CD14-positive monocyte (primary cell): Measurements from ENCODE around the gene IDH2. TPM values are rescaled to one million over a fixed set of nuclear protein-coding genes. Genes with fewer than 3 reads are reported as not detected.

ENCODE experiments used
- DNase-seq, 3 donors: peaks; one replicate each; pipeline ENCODE4 v3.0.0-alpha.2; 2011 to 2022
- H2AFZ ChIP-seq: 2 replicates; pipeline ENCODE4 v1.6.0; 2012; ENCODE audit warnings: mild to moderate bottlenecking, low read depth, low read length, inconsistent platforms; ENCODE audit not compliant: insufficient read depth, poor library complexity, severe bottlenecking
- H3K27ac ChIP-seq, 2 donors: 1 replicate in 1 of 2; 2 replicates in 1 of 2; pipeline ENCODE4 v1.5.1; 2012 to 2013; ENCODE audit warnings: low read length in 2 of 2, control low read depth in 1 of 2, inconsistent platforms in 1 of 2, low read depth in 1 of 2, mild to moderate bottlenecking in 1 of 2
- H3K27me3 ChIP-seq, 2 donors: one replicate each; pipeline versions ENCODE4 v1.6.0 to v1.6.1; 2011 to 2013; ENCODE audit warnings: low read length in 2 of 2; ENCODE audit not compliant: control insufficient read depth in 2 of 2, insufficient read depth in 2 of 2
- H3K36me3 ChIP-seq, 2 donors: replicated peaks in 1 of 2; 1 replicate in 1 of 2; 2 replicates in 1 of 2; pipeline versions ENCODE4 v1.5.1 to v1.6.1; 2012 to 2013; ENCODE audit warnings: low read length in 2 of 2, control low read depth in 1 of 2, inconsistent platforms in 1 of 2, mild to moderate bottlenecking in 1 of 2; ENCODE audit not compliant: insufficient read depth in 2 of 2, control insufficient read depth in 1 of 2
- H3K4me1 ChIP-seq, 2 donors: 1 replicate in 1 of 2; 2 replicates in 1 of 2; pipeline versions ENCODE4 v1.5.1 to v1.6.1; 2012 to 2013; ENCODE audit warnings: low read length in 2 of 2, control low read depth in 1 of 2, inconsistent platforms in 1 of 2, mild to moderate bottlenecking in 1 of 2, moderate library complexity in 1 of 2; ENCODE audit not compliant: insufficient read depth in 2 of 2, control insufficient read depth in 1 of 2
- H3K4me2 ChIP-seq: replicated peaks from 2 replicates; pipeline ENCODE3; 2012; ENCODE audit warnings: low read length, moderate library complexity, mild to moderate bottlenecking; ENCODE audit not compliant: poor library complexity, severe bottlenecking; ENCODE audit errors: extremely low read depth
- H3K4me3 ChIP-seq, 3 experiments: fragments of 200-600 bp in 1 of 3; sonication (generic) in 1 of 3; replicated peaks in 1 of 3; 1 replicate in 2 of 3; 2 replicates in 1 of 3; pipeline ENCODE4 v1.5.1; 2011 to 2013; ENCODE audit warnings: low read length in 3 of 3, mild to moderate bottlenecking in 3 of 3, control low read depth in 2 of 3, low read depth in 2 of 3, inconsistent platforms in 1 of 3, moderate library complexity in 1 of 3
- H3K79me2 ChIP-seq: 2 replicates; pipeline ENCODE4 v1.6.0; 2012; ENCODE audit warnings: mild to moderate bottlenecking, control low read depth, inconsistent platforms, low read length, moderate library complexity; ENCODE audit not compliant: insufficient read depth
- H3K9ac ChIP-seq: 2 replicates; pipeline ENCODE4 v1.6.0; 2017; ENCODE audit warnings: low read length, mild to moderate bottlenecking; ENCODE audit not compliant: insufficient read depth, poor library complexity, severe bottlenecking
- H3K9me3 ChIP-seq, 2 donors: replicated peaks in 1 of 2; 1 replicate in 1 of 2; 2 replicates in 1 of 2; pipeline versions ENCODE4 v1.5.1 to v1.6.1; 2012 to 2013; ENCODE audit warnings: low read length in 2 of 2, control low read depth in 1 of 2; ENCODE audit not compliant: control insufficient read depth in 1 of 2, insufficient read depth in 1 of 2
- H4K20me1 ChIP-seq: 2 replicates; pipeline ENCODE4 v1.6.0; 2012; ENCODE audit warnings: mild to moderate bottlenecking, low read length, control low read depth, moderate library complexity; ENCODE audit not compliant: insufficient read depth
- H3K27ac Mint-ChIP-seq, 7 donors: one replicate each; pipeline ENCODE4 v1.8.0; 2020; ENCODE audit warnings: mild to moderate bottlenecking in 7 of 7, mixed read lengths in 7 of 7, moderate library complexity in 6 of 7, inconsistent platforms in 2 of 7
- H3K27me3 Mint-ChIP-seq, 3 donors: one replicate each; pipeline ENCODE4 v1.8.0; 2021 to 2022; ENCODE audit warnings: low read depth in 3 of 3, mild to moderate bottlenecking in 3 of 3, mixed read lengths in 3 of 3, moderate library complexity in 3 of 3, inconsistent platforms in 1 of 3
- H3K36me3 Mint-ChIP-seq, 2 donors: one replicate each; pipeline ENCODE4 v1.8.0; 2020; ENCODE audit warnings: mixed read lengths in 2 of 2, inconsistent platforms in 1 of 2, mild to moderate bottlenecking in 1 of 2
- H3K4me1 Mint-ChIP-seq: one replicate; pipeline ENCODE4 v1.8.0; 2020; ENCODE audit warnings: mild to moderate bottlenecking, mixed read lengths
- H3K4me3 Mint-ChIP-seq, 2 donors: one replicate each; pipeline ENCODE4 v1.8.0; 2020; ENCODE audit warnings: mild to moderate bottlenecking in 2 of 2, mixed read lengths in 2 of 2, moderate library complexity in 1 of 2
- H3K9me3 Mint-ChIP-seq, 7 donors: one replicate each; pipeline ENCODE4 v1.8.0; 2020 to 2022; ENCODE audit warnings: mixed read lengths in 7 of 7, mild to moderate bottlenecking in 6 of 7, moderate library complexity in 6 of 7, inconsistent platforms in 2 of 7
- CTCF ChIP-seq: fragments of 200-600 bp; IDR thresholded peaks from one replicate; pipeline ENCODE4 v1.8.0; 2022; ENCODE audit warnings: antibody characterized with exemption, mild to moderate bottlenecking
- WGBS: methylation state at CpG from one replicate; pipeline ENCODE4 v1.1.5; 2013; ENCODE audit warnings: missing lambda C conversion rate; ENCODE audit not compliant: insufficient coverage; 5-methylcytosine and 5-hydroxymethylcytosine counted together
- intact Hi-C, 2 donors: fragments of 100-400 bp; cut with micrococcal nuclease; formaldehyde crosslinking; loops; one replicate each; pipeline versions ENCODE4 v1.15.0 to v1.15.1; 2023
- polyA plus RNA-seq, 3 donors: library from polyadenylated mRNA; depleted of rRNA in 1 of 3; unstranded in 2 of 3; stranded (reverse) in 1 of 3; fragments of 300-500 nt in 2 of 3; fragments of >200 nt in 1 of 3; fragmentation: Illumina TruSeq in 2 of 3; gene quantifications; 1 replicate in 2 of 3; 2 replicates in 1 of 3; pipeline ENCODE4 v1.2.3, GENCODE V29; 2012 to 2021

IDH2 gene
- polyA plus RNA-seq, 3 donors: 40.6 to 115 (median 82.2) TPM

GRCh38 chr15:90049030-90049429 lies 53.2 kb downstream of the IDH2 start:
- Histone ChIP-seq H3K27me3 (no peaks in the 10 kb centered on the region), H3K9me3 (no peaks in the 10 kb centered on the region), H3K27ac (peak overlapping the region in 1 of 2 donors; percentile 61), H3K4me3 (no peak overlapping the region), H3K79me2 (peaks cover 96% of the 10 kb centered on the region), H4K20me1 (peaks cover 15% of the 10 kb centered on the region), H3K36me3 (peaks cover 9 to 50% of the 10 kb centered on the region in 2 donors), H3K9ac (no peak overlapping the region), H2AFZ (no peak overlapping the region), H3K4me2 (no peak overlapping the region), H3K4me1 (peaks cover 53 to 65% of the 10 kb centered on the region in 2 donors)
- Mint-ChIP-seq H3K27ac (peak overlapping the region in 2 of 7 donors; percentile 76 to 78), H3K27me3 (peaks cover 0 to 5% (median 0%) of the 10 kb centered on the region in 3 donors), H3K9me3 (no peaks in the 10 kb centered on the region), H3K4me3 (no peak overlapping the region), H3K36me3 (peaks cover 49 to 62% of the 10 kb centered on the region in 2 donors), H3K4me1 (peaks cover 79% of the 10 kb centered on the region)
- WGBS: 95% methylated on average over 5 of the region's 5 CpGs
- intact Hi-C loops: no loop called here
- DNase-seq: no peak
- no peak for TF ChIP-seq CTCF

GRCh38 chr15:90047956-90048575 lies 54.2 kb downstream of the IDH2 start:
- Mint-ChIP-seq H3K4me1 (peaks cover 77% of the 10 kb centered on the region), H3K27ac (peak overlapping the region in 5 of 7 donors; percentile 15 to 73 (median 30)), H3K4me3 (no peak overlapping the region), H3K9me3 (no peaks in the 10 kb centered on the region), H3K27me3 (peaks cover 0 to 5% (median 0%) of the 10 kb centered on the region in 3 donors), H3K36me3 (peaks cover 54 to 65% of the 10 kb centered on the region in 2 donors)
- Histone ChIP-seq H4K20me1 (peaks cover 15% of the 10 kb centered on the region), H3K4me3 (no peak overlapping the region), H3K36me3 (peaks cover 11 to 60% of the 10 kb centered on the region in 2 donors), H2AFZ (no peak overlapping the region), H3K9me3 (no peaks in the 10 kb centered on the region), H3K27me3 (no peaks in the 10 kb centered on the region), H3K9ac (no peak overlapping the region), H3K4me1 (peaks cover 51 to 66% of the 10 kb centered on the region in 2 donors), H3K27ac (peak overlapping the region in 1 of 2 donors; percentile 61), H3K4me2 (no peak overlapping the region), H3K79me2 (peaks cover 96% of the 10 kb centered on the region)
- DNase-seq: no peak
- WGBS: 67% methylated on average over 5 of the region's 9 CpGs
- intact Hi-C loops: no loop called here
- no peak for TF ChIP-seq CTCF
